Panc1 (cell line): Measurements from ENCODE around the gene ZNF672. TPM values are rescaled to one million over a fixed set of nuclear protein-coding genes. Genes with fewer than 3 reads are reported as not detected.

Experiments
- ATAC-seq: fragments of 200-7000 bp; cut with Tn5 transposase; 2 replicates; pipeline ENCODE4 v1.9.1; 2020; ENCODE audit warnings: mild to moderate bottlenecking, moderate library complexity
- BruUV-seq: library from RNA; stranded (reverse); fragments of 400-500 nt; replicated peaks from 2 replicates; lab custom pipeline; 2021; lab: Mats Ljungman, UMichigan
- CTCF ChIA-PET: fragments of 300-600 bp; sonication (Branson Sonifier 250); formaldehyde crosslinking; loops from one replicate; lab custom pipeline; 2022; ENCODE audit warnings: antibody characterized with exemption; lab: Charles Lee
- POLR2A ChIA-PET: fragments of 300-600 bp; sonication (Branson Sonifier 250); formaldehyde crosslinking; loops from one replicate; lab custom pipeline; 2022; ENCODE audit warnings: antibody characterized with exemption; lab: Charles Lee
- DNase-seq: peaks from one replicate; pipeline ENCODE4 v3.0.0-alpha.2; 2010; ENCODE audit warnings: low read depth, low spot score
- H3K27ac ChIP-seq: 2 replicates; pipeline ENCODE4 v1.5.1; 2011; ENCODE audit warnings: mild to moderate bottlenecking, low read length, inconsistent platforms
- H3K27me3 ChIP-seq: fragments of 200-500 bp; sonication (Bioruptor generic); 2 replicates; pipeline ENCODE4 v1.6.0; 2014; ENCODE audit warnings: low read length, inconsistent platforms; ENCODE audit not compliant: control insufficient read depth, insufficient read depth
- H3K36me3 ChIP-seq: fragments of 200-500 bp; sonication (Bioruptor generic); 2 replicates; pipeline ENCODE4 v1.5.1; 2014; ENCODE audit warnings: inconsistent platforms, mild to moderate bottlenecking, low read length, moderate library complexity; ENCODE audit not compliant: control insufficient read depth, insufficient read depth
- H3K4me1 ChIP-seq: 2 replicates; pipeline ENCODE4 v1.5.1; 2011; ENCODE audit warnings: inconsistent platforms, mild to moderate bottlenecking, low read length, moderate library complexity; ENCODE audit not compliant: control insufficient read depth, insufficient read depth
- H3K4me3 ChIP-seq, 2 experiments: 2 replicates each; pipeline ENCODE4 v1.5.1; 2011 to 2012; ENCODE audit warnings: low read depth in 2 of 2, low read length in 2 of 2, mild to moderate bottlenecking in 2 of 2, inconsistent platforms in 1 of 2, moderate library complexity in 1 of 2
- H3K9me3 ChIP-seq: fragments of 200-500 bp; sonication (Bioruptor generic); 2 replicates; pipeline ENCODE4 v1.5.1; 2014; ENCODE audit warnings: low read depth, mild to moderate bottlenecking, inconsistent platforms, low read length, moderate library complexity; ENCODE audit not compliant: control insufficient read depth, insufficient read depth
- POLR2AphosphoS5 ChIP-seq: IDR thresholded peaks from 2 replicates; pipeline ENCODE4 v1.6.1; 2012; ENCODE audit warnings: mild to moderate bottlenecking, low read depth, low read length, moderate library complexity
- SIN3A ChIP-seq: IDR thresholded peaks from 2 replicates; pipeline ENCODE4 v1.6.1; 2012; ENCODE audit warnings: low read depth, mild to moderate bottlenecking, low read length, moderate library complexity, borderline replicate concordance; ENCODE audit not compliant: insufficient read depth
- TCF7L2 ChIP-seq: IDR thresholded peaks from 2 replicates; pipeline ENCODE4 v1.6.1; 2011; ENCODE audit warnings: mild to moderate bottlenecking, low read depth, low read length, inconsistent platforms
- in situ Hi-C: cut with HindIII; loops from 2 replicates; pipeline ENCODE4 v1.10.0; 2016; ENCODE audit warnings: low sequenced_read_pairs, low pct_unique_long_range_greater_than_20kb
- intact Hi-C: fragments of 100-400 bp; cut with micrococcal nuclease; formaldehyde crosslinking; loops from one replicate; pipeline ENCODE4 v1.10.0; 2022; ENCODE audit not compliant: unreplicated experiment
- total RNA-seq: library from RNA; stranded (reverse); gene quantifications from one replicate; pipeline ENCODE4 v1.2.1, GENCODE V29; 2021; ENCODE audit not compliant: unreplicated experiment
- TF ChIP-seq, protein P1 (sequence below): fragments of 450-650 bp; IDR thresholded peaks from 2 replicates; pipeline ENCODE4 v1.5.1; 2017; ENCODE audit warnings: mild to moderate bottlenecking
- TF ChIP-seq, protein P2 (sequence below), 2 experiments: IDR thresholded peaks; 2 replicates each; pipeline ENCODE4 v1.6.1; 2011 to 2012; ENCODE audit warnings: low read depth in 2 of 2, control low read depth in 1 of 2, low read length in 1 of 2, mild to moderate bottlenecking in 1 of 2, moderate library complexity in 1 of 2; ENCODE audit not compliant: insufficient read depth in 1 of 2

ZNF672 gene
- total RNA-seq, 1 experiment from 2014 or later: 36.2 TPM

DNA sequence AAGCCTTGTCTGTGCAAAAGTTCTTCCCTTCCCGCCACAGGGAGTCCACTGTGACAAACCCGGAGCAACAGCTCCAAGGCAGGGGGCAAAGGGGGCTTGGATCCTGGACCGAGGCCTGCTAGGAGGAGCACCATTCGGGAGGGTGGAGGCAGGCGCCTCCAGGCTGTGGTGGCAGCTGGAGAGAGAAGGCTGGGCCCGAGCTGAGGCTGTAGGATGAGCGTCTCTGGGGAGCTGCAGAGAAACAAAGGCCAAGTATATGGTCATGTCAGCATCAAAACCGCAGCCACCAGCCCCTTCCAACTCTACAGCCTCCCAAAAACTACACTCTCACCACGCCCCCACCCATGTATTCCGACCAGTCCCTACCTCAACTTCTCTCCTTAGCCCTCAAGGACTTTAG is 12.9 kb upstream of the ZNF672 start:
- ATAC-seq: no peak
- TF ChIP-seq TCF7L2 (no peak), SIN3A (no peak), POLR2AphosphoS5 (no peak)
- TF ChIP-seq, protein P1, sequence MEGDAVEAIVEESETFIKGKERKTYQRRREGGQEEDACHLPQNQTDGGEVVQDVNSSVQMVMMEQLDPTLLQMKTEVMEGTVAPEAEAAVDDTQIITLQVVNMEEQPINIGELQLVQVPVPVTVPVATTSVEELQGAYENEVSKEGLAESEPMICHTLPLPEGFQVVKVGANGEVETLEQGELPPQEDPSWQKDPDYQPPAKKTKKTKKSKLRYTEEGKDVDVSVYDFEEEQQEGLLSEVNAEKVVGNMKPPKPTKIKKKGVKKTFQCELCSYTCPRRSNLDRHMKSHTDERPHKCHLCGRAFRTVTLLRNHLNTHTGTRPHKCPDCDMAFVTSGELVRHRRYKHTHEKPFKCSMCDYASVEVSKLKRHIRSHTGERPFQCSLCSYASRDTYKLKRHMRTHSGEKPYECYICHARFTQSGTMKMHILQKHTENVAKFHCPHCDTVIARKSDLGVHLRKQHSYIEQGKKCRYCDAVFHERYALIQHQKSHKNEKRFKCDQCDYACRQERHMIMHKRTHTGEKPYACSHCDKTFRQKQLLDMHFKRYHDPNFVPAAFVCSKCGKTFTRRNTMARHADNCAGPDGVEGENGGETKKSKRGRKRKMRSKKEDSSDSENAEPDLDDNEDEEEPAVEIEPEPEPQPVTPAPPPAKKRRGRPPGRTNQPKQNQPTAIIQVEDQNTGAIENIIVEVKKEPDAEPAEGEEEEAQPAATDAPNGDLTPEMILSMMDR: no peak
- TF ChIP-seq, protein P2, sequence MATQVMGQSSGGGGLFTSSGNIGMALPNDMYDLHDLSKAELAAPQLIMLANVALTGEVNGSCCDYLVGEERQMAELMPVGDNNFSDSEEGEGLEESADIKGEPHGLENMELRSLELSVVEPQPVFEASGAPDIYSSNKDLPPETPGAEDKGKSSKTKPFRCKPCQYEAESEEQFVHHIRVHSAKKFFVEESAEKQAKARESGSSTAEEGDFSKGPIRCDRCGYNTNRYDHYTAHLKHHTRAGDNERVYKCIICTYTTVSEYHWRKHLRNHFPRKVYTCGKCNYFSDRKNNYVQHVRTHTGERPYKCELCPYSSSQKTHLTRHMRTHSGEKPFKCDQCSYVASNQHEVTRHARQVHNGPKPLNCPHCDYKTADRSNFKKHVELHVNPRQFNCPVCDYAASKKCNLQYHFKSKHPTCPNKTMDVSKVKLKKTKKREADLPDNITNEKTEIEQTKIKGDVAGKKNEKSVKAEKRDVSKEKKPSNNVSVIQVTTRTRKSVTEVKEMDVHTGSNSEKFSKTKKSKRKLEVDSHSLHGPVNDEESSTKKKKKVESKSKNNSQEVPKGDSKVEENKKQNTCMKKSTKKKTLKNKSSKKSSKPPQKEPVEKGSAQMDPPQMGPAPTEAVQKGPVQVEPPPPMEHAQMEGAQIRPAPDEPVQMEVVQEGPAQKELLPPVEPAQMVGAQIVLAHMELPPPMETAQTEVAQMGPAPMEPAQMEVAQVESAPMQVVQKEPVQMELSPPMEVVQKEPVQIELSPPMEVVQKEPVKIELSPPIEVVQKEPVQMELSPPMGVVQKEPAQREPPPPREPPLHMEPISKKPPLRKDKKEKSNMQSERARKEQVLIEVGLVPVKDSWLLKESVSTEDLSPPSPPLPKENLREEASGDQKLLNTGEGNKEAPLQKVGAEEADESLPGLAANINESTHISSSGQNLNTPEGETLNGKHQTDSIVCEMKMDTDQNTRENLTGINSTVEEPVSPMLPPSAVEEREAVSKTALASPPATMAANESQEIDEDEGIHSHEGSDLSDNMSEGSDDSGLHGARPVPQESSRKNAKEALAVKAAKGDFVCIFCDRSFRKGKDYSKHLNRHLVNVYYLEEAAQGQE (IDR thresholded peaks at IDR 0.05; ENCODE audit: insufficient read depth in 1 of 2, low read depth in 2 of 2, low read length in 1 of 2): no peak
- TSS peak; percentile 68 for BruUV-seq

DNA sequence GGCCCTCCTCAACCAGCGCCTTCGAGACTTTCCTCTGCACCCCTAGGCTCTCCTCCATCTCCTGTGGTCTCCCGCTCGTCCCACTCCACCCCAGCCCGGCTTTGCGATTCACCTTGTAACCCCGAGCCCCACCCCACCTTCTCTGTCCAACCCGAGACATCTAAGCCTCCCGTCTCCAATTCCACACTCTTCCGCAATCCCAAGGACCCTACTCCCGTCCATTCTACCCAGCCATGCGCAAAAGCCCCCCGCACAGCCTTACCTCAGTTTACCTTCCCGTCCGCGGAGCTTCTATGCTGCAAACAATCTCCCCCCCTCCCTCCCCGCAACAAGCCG is 12.5 kb upstream of the ZNF672 start:
- TF ChIP-seq, protein P2 (IDR thresholded peaks at IDR 0.05; ENCODE audit: insufficient read depth in 1 of 2, low read depth in 2 of 2, low read length in 1 of 2): no peak
- no peak for TF ChIP-seq TCF7L2
- no peak for TF ChIP-seq POLR2AphosphoS5
- TF ChIP-seq, protein P1: no peak
- TF ChIP-seq SIN3A: no peak
- Histone ChIP-seq H3K4me1 (peaks cover 15% of the 10 kb centered on the region), H3K27me3 (no peaks in the 10 kb centered on the region), H3K4me3 (peak overlapping the region; percentile 85 to 87), H3K9me3 (no peaks in the 10 kb centered on the region), H3K36me3 (no peaks in the 10 kb centered on the region), H3K27ac (peak overlapping the region; percentile 99)
- CTCF ChIA-PET: interaction anchor here (0.6 to 1.0 kb wide), 5 partner anchors 13 to 128 kb away, joined by 3 to 18 read pairs (median 4); partner anchors contain the start of gene ZNF672
- ATAC-seq: peak; percentile 9
- POLR2A ChIA-PET: interaction anchor here (0.6 to 0.7 kb wide), 5 partner anchors 12 to 1800 kb away, joined by 3 to 16 read pairs (median 7); no protein-coding TSS in a partner anchor
- intact Hi-C loops (no loop called here), in situ Hi-C loops (no loop called here)
- BruUV-seq: no TSS peak
- DNase-seq: no peak

More for the DNA sequence above, 12.9 kb upstream of the ZNF672 start:
- H3K4me3 ChIP-seq: peak overlapping the region; percentile 85 to 87
- peak overlapping the region; percentile 99 for H3K27ac ChIP-seq
- no peaks in the 10 kb centered on the region for H3K27me3 ChIP-seq
- CTCF ChIA-PET: interaction anchor here (0.6 to 0.7 kb wide), 2 partner anchors 96 to 128 kb away, joined by 5 to 18 read pairs; no protein-coding TSS in a partner anchor
- H3K4me1 ChIP-seq: peaks cover 15% of the 10 kb centered on the region
- DNase-seq: no peak
- H3K36me3 ChIP-seq: no peaks in the 10 kb centered on the region
- POLR2A ChIA-PET: interaction anchor here (0.6 to 0.7 kb wide), 5 partner anchors 12 to 1800 kb away, joined by 3 to 16 read pairs (median 7); no protein-coding TSS in a partner anchor
- intact Hi-C loops: no loop called here
- no peaks in the 10 kb centered on the region for H3K9me3 ChIP-seq
- in situ Hi-C loops: no loop called here
